Left hindlimb (tissue), 1 donor: ENCODE data around the gene AGAP5.
"Not testable (repeated sequence)": the region's sequence is repeated elsewhere in the genome, so short reads cannot be mapped to it uniquely, and the experiment has no call there.

ENCODE experiments used
- DNase-seq: peaks from one replicate; pipeline ENCODE4 v3.0.0-alpha.2; 2018

The AGAP5 gene

DNA sequence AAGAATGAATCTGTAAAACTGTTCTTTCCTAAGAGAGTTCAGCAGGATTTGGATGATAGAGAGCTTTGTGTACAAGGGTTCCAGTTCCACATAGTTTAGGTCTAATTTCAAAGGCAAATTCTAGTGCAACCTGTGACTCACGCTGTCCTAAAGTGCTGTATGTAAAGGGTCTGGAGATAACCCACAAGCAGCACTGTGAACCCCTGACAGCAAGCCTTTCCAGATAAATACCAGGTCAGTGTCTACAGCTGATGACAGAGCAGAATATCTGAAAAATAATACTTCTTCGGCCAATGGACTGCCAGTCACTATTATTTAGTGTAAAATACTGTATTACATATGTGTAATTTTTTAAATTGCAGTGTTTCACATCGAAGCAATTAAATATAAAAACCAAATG lies 16.0 kb upstream of the AGAP5 start:
- not testable (repeated sequence) for DNase-seq

- DNase-seq, result not testable (repeated sequence)
These were observed 13.8 kb upstream of the AGAP5 start for GRCh38 chr10:73711683-73712082.

DNA sequence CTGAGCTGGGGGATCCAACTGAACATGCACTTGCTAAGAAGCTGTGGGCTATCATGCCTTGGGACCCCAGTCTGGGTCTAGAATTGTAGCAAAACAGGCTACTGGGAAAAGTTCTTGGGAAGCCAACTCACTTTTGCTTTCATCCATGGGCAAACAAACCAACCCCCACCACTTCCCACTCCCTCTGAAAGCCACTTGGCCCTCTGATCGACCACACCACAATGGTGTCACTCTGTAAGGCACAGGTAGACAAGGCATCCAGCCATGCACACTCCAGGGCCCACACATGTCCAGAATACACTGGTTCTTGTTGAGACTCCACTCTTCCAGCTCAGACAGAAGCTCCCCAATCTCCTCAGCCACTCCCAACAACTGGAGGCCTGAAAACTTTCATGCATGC lies 10.2 kb upstream of the AGAP5 start:
- not testable (repeated sequence) for DNase-seq

- DNase-seq, result not testable (repeated sequence)
These were observed 9.7 kb upstream of the AGAP5 start for GRCh38 chr10:73707628-73708027.

- DNase-seq, result not testable (repeated sequence)
These were observed 8.6 kb upstream of the AGAP5 start for GRCh38 chr10:73706488-73706887.

DNA sequence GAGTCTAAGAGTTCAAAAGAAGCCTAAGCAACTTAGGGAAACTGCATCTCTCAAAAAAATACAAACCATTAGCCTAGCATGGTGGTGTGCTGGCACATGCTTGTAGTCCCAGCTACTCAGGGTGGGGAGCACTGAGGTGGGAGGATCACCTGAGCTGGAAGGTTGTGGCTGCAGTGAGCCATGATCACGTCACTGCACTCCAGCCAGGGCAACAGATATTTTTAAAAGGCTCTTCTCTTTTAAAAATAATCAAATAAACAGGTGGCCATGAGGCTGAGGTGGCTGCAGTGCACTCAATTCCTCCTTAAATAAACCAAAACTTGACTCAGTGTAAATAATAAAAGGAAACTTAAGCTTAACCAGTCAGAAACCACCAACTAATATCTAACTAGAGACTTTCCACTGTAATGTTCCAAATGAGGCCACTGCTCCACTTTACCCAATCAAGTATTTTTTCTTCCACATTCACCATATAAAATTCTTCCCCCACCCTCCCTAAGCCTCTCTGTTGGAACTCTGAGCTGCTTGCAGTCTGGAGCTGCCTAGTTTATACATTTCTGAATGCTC lies 7.7 kb upstream of the AGAP5 start:
- DNase-seq, result not testable (repeated sequence)

- DNase-seq, result not testable (repeated sequence)
These were observed 6.0 kb upstream of the AGAP5 start for GRCh38 chr10:73703924-73704323.

- not testable (repeated sequence) for DNase-seq
These were observed 910 bp upstream of the AGAP5 start for GRCh38 chr10:73698819-73699218.

DNA sequence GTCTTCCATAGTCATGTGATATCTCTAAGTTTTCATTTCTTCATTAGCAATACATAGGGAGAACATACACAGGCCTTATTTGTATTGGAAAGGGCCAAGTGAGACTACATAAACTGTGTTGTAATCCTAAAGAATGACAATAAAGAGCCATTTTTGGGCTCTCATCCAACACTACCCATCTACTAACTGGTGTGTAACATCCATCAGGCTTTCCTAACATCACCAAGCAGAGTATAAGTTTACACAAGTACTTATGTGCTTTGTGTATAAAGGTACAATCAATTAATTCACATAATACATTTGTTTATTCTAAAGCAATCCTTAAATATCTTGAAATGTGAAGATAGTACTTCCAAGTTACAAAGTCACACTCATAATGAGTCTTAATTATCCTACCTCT lies 2.6 kb downstream of the AGAP5 start:
- DNase-seq, result not testable (repeated sequence)

- DNase-seq, result not testable (repeated sequence)
These were observed 7.2 kb downstream of the AGAP5 start for GRCh38 chr10:73690755-73691154.

DNA sequence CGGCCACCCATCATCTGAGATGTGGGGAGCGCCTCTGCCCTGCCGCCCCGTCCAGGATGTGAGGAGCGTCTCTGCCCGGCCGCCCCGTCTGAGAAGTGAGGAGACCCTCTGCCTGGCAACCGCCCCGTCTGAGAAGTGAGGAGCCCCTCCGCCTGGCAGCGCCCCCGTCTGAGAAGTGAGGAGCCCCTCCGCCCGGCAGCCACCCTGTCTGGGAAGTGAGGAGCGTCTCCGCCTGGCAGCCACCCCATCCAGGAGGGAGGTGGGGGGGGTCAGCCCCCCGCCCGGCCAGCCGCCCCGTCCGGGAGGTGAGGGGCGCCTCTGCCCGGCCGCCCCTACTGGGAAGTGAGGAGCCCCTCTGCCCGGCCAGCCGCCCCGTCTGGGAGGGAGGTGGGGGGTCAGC lies 8.3 kb downstream of the AGAP5 start:
- DNase-seq, result not testable (repeated sequence)

DNA sequence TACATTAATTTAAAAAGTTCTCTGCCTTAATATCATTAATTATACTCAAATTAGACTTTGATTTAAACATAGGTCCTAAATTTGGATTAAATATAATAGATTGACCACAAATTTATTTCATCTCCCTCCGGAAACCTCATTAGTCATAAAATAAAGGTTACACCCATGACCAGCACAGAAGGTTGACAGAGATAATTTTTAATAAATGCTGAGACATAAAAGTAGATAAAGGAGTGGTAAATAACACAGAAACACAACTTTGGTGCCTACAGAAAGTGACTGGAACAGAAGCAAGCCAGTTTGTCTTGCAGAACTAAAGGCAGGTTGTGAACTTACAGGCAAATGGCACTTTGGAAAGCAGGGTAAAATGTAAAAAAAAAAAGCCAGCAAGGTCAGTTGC lies 10.3 kb downstream of the AGAP5 start:
- not testable (repeated sequence) for DNase-seq

DNA sequence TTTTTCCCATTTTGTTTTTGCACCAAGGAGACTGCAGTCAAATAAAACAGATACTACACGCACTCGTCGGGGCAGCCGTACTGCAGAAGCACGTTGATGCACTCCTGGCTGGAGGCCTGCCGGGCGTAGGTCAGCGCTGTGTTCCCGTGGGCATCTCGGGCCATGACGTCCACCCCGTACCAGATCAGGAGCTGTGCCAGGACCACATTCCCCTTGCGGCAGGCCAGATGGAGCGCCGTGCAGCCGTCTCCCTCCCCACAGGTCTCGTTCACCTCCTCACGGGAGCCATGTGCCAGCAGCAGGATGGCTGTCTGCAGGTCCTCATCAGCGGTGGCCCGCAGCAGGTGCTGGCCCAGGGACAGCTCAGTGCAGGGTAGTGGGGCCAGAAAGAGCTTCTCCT lies 23.4 kb downstream of the AGAP5 start:
- DNase-seq, result not testable (repeated sequence)

DNA sequence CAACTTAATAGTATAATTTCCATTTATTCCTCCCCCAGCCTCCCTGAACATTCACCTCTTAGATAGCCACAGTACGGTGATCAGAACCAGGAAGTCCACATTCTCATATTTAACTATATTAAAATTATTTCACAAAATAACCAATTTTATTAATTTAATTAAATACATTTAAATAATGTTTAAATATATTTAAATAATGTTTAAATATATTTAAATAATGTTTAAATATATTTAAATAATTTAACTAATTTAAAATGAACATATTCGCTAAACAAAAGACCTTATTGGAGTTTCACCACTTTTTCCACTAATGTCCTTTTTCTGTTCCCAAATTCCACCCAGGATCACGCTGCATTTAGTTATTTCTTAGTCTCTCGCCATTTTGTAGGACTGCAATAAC lies 29.5 kb downstream of the AGAP5 start:
- DNase-seq, result not testable (repeated sequence)

- DNase-seq, result not testable (repeated sequence)
These were observed 31.6 kb downstream of the AGAP5 start for GRCh38 chr10:73666153-73666809.

DNA sequence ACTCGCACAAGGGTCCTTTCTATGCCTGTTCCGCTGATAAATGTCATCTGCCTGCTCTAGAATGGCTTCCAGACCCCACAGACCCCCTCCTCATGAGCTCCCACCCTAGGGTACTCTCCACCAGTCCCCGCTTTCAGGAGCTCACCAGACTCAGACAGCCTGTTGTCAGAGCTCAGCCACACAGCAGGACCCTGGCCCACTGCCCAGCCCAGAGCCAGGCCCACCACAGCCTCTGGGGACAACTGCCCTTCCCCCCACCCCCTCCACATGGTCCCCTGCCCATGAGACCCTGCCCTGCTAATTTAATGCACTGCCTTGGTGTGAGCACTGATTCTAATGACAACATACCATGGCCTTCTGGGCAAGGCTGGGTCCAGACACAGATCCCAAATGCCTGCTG lies 32.3 kb downstream of the AGAP5 start:
- DNase-seq, result not testable (repeated sequence)

GRCh38 chr10:73664156-73665040 lies 33.5 kb downstream of the AGAP5 start:
- DNase-seq, result not testable (repeated sequence)

DNA sequence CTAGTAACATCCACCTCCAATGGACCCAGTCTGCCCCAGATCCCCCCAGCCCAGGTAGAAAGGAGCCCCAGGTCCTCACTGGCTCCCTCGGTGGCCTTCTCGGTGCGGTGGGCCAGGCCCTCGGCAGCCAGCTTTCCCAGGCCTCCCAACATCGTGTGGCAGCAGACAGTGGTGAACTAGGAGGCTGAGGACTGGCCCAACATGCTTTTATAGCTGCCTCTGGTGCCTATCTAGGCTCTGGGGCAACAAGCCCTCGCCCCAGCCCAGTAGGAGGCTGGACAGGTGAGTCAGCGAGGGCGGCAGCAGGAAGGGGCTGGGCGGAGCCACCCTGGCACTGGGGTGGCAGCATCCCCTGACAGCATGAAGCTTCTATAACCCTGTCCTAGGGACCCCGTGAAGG lies 34.3 kb downstream of the AGAP5 start:
- DNase-seq, result not testable (repeated sequence)

DNA sequence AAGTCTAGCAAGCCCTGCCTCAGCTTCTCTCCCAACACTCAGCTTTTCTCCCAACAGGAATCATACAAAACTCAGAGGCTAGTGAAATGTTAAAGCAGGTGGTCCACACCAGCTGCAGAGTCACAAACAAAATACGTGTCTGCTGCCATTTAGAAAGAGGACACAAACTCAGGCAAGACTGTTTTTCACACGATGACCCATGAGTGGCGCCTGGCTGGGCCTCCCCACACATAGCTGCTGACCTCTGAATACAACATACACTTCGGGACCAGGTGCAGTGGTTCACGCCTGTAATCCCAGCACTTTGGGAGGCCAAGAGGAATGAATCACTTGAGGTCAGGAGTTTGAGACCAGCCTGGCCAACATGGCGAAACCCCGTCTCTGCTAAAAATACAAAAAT lies 35.2 kb downstream of the AGAP5 start:
- DNase-seq, result not testable (repeated sequence)

- peak; percentile 52 for DNase-seq
These were observed 42.0 kb downstream of the AGAP5 start, which contains the start of gene SYNPO2L for GRCh38 chr10:73655990-73656298. Gene SYNPO2L (minus strand): TSS chr10:73656029. CDS start chr10:73655922, 107 bp downstream.

DNA sequence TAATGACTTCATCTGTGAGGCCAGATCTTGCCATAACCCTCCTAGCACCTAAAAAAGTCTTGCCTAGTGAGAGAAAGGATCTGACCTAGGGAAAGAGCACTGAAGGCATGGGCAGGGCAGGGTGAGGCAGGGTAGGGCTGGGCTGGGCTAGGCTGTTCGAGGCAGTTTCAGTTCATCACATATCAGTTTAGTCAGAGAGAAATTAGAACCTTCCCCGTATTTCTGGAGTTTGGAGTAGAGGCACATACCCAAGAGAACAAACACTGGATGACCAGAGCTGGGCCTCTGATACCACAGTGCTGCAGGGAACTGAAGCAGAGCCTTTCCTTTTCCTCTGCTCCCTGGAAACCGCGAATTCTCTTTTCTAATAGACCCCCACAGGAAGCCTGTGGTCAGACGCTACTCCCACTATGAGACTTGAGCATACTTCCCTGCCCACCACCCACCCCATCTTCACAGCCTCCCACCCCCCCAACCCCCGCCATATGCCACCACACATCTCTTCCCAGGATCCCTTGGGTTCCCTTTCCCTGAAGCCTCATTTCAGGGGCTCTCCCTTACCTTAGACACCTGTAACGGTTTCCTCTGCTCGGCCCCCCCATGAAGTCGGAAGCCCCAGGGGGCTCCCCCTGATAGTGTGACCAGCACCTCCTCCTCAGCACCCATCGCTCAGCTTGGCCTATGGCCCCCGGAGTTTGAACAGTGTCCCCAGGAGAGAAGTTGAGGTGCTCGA lies 42.5 kb downstream of the AGAP5 start:
- DNase-seq, result no peak

DNA sequence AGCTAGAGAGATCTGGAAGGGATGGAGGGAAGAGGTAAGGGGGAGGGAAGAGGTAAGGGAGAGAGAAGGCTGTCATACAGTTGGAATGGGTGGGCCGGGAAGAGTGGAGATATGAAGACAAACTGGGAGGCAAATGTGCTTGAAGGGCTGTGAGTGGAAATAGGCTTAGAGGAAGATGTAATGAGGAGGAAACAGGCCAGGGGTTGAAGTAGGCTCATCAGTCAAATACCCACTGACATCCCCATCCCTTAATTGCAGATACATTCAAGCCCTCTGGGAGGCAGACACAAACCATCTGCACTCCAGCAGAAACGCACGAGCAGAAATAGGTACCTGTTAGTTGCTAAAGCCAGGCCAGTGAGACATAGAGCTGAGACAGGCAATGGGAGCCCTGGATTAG lies 44.2 kb downstream of the AGAP5 start:
- DNase-seq, result no peak

DNA sequence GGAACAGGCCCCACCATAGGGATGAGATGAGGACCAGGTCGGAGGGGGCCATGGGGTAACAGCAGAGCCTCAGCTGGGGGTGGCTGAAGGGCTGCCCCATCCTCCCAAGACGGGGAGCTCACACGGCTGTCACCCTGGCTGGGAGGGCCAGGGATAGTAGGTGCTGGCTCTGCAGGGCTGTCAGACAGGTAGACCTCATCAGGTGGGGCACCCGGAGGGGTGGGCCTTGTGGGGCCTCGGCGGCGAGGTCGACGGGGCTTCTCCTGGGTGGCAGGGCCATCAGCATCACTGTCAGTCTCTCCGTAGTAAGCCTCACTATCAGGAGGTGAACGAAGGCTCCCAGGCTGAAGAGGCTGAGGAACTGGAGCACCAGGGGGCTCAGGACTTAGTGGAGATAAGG lies 44.7 kb downstream of the AGAP5 start:
- no peak for DNase-seq
